Kidney epithelial cell (primary cell): ENCODE results near the gene ZNF808. TPM values are rescaled to one million over a fixed set of nuclear protein-coding genes. Genes with fewer than 3 reads are reported as not detected.
"Not testable (repeated sequence)": the region's sequence is repeated elsewhere in the genome, so short reads cannot be mapped to it uniquely, and the experiment has no call there.

Experiments used
- DNase-seq: peaks from one replicate; pipeline ENCODE4 v3.0.0-alpha.2; 2010; ENCODE audit warnings: low read depth
- H3K27me3 ChIP-seq: 2 replicates; pipeline ENCODE4 v1.6.0; 2011; ENCODE audit warnings: low read length; ENCODE audit not compliant: control insufficient read depth, insufficient read depth
- H3K36me3 ChIP-seq: 2 replicates; pipeline ENCODE4 v1.5.1; 2011; ENCODE audit warnings: low read length; ENCODE audit not compliant: control insufficient read depth, insufficient read depth
- H3K4me3 ChIP-seq: 2 replicates; pipeline ENCODE4 v1.5.1; 2011; ENCODE audit warnings: low read depth, mild to moderate bottlenecking, control low read depth, low read length
- total RNA-seq: library from RNA; depleted of rRNA; stranded (reverse); fragments of >200 nt; gene quantifications from 2 replicates; pipeline ENCODE4 v1.2.3, GENCODE V29; 2015
- TF ChIP-seq, protein P1 (sequence below): IDR thresholded peaks from 2 replicates; pipeline ENCODE4 v1.5.1; 2011; ENCODE audit warnings: mild to moderate bottlenecking, moderate library complexity, low read length, control low read depth, inconsistent platforms; ENCODE audit not compliant: insufficient read depth, poor library complexity, severe bottlenecking

ZNF808 gene
- total RNA-seq, 1 donor from 2014 or later: 15.0 TPM

DNA sequence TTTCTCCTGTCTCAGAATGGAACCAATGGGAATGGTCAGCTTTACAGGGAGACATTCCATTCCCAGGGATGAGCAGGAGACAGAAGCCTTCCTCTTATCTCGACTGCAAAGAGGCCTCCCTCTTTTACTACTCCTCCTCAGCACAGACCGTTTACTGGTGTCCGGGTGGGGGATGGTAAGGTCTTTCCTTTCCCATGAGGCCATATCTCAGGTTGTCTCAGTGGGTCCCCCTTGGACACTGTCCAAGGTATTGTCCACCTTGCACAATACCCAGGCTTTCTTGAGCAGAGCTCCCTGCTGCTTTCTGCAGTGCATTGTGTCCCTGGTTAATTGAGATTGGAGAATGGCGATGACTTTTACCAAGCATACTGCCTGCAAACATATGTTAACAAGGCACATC, 7.5 kb upstream of the ZNF808 start:
- no peaks in the 10 kb centered on the region for H3K27me3 ChIP-seq
- TF ChIP-seq, protein P1, sequence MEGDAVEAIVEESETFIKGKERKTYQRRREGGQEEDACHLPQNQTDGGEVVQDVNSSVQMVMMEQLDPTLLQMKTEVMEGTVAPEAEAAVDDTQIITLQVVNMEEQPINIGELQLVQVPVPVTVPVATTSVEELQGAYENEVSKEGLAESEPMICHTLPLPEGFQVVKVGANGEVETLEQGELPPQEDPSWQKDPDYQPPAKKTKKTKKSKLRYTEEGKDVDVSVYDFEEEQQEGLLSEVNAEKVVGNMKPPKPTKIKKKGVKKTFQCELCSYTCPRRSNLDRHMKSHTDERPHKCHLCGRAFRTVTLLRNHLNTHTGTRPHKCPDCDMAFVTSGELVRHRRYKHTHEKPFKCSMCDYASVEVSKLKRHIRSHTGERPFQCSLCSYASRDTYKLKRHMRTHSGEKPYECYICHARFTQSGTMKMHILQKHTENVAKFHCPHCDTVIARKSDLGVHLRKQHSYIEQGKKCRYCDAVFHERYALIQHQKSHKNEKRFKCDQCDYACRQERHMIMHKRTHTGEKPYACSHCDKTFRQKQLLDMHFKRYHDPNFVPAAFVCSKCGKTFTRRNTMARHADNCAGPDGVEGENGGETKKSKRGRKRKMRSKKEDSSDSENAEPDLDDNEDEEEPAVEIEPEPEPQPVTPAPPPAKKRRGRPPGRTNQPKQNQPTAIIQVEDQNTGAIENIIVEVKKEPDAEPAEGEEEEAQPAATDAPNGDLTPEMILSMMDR: no peak
- no peak overlapping the region for H3K4me3 ChIP-seq
- no peaks in the 10 kb centered on the region for H3K36me3 ChIP-seq
- no peak for DNase-seq

DNA sequence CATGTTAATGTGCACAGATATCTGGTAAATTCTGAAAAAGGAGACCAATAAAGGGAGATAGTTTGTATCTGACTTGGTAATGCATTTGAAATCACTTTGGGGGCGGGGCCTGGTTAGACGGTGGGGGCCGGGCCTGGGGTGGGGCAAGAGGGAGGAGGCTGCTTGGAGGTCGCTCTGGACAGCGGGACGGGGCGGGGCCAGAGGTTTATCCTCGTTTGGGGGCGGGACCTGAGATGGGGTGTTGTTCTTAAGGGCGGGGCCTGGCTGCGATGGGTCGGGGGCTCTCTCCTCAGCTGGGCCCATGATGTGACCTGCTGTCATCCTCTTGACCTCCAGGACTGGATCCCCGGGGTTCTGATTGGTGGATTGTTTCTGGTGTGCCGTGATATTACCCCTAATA, 4.9 kb upstream of the ZNF808 start:
- H3K36me3 ChIP-seq: no peaks in the 10 kb centered on the region
- no peak for DNase-seq
- H3K27me3 ChIP-seq: no peaks in the 10 kb centered on the region
- TF ChIP-seq, protein P1: no peak
- H3K4me3 ChIP-seq: no peak overlapping the region

DNA sequence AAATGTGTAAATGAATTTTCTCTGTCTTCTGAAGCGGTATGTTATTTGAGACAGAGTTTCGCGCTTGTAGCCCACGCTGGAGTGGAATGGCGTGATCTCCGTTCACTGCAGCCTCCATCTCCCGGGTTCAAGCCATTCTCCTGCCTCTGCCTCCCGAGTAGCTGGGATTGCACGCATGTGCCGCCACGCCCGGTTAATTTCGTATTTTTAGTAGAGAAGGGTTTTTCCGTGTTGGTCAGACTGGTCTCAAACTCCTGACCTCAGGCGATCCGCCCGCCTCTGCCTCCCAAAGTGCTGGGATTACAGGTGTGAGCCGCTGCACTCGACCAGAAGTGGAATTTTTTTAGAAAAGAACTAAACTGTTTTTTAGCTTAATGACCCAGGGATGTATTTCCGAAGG, 3.4 kb upstream of the ZNF808 start:
- Histone ChIP-seq H3K4me3 (no peak overlapping the region), H3K36me3 (no peaks in the 10 kb centered on the region), H3K27me3 (no peaks in the 10 kb centered on the region)
- no peak for DNase-seq
- TF ChIP-seq, protein P1: no peak

DNA sequence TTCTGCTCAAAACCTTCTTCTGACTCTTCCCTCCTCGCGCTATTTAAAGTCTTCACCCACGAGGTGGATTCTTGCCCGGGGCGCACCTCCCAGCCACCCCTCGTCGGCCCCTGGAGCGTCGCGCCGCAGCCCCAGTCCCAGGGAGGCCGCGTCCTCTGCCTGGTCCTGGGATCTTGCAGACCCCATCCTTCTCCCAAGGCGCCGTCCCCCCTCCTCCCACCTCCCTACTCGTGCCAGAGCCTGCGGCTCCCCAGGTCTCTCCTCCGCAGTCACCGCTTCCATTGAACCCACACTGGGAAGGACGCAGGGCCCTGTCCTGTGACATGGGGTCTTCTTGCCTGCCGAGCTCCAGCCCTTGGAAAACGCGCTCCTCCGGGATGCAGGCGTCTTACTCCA, 486 bp downstream of the ZNF808 start:
- H3K27me3 ChIP-seq: no peaks in the 10 kb centered on the region
- DNase-seq: no peak
- TF ChIP-seq, protein P1: no peak
- H3K36me3 ChIP-seq: no peaks in the 10 kb centered on the region
- peak overlapping the region; percentile 62 for H3K4me3 ChIP-seq

DNA sequence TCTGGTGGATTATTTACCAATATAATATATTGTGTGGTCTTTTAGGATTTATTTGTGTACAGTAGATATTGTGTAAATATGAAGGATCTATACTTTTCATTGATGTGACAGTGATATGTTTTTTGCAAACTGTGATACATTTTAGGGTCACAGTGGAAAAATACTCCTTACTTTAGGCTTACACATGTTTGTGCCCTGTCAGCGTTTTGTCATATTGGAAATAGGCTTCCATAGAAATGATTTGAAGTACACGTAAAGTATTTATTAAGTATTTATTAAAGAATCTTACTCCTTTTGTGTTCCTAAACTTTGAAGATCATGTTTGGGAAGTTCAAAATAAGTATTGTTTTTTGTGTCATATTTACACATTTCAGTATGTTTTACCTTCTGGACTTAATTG, 5.0 kb downstream of the ZNF808 start:
- Histone ChIP-seq H3K27me3 (no peaks in the 10 kb centered on the region), H3K4me3 (no peak overlapping the region), H3K36me3 (no peaks in the 10 kb centered on the region)
- no peak for DNase-seq
- TF ChIP-seq, protein P1: no peak

DNA sequence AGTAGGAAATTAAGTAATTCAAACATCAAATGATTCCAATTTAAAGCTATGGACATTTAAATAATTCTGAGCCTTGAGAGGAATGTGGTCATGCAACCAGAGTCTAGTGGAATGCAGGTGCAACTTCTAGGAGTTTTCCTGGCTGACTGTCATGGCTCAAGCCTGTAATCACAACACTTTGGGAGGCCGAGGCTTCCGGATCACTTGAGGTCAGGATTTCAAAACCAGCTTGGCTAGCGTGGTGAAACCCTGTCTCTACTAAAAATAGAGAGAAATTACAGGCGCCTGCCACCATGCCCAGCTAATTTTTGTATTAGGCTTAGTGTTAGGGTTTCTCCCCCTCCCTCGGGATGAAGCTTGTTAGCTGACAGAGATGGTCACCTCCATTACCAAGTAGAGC, 6.4 kb downstream of the ZNF808 start:
- Histone ChIP-seq H3K4me3 (no peak overlapping the region), H3K36me3 (no peaks in the 10 kb centered on the region), H3K27me3 (no peaks in the 10 kb centered on the region)
- no peak for DNase-seq
- TF ChIP-seq, protein P1: no peak

DNA sequence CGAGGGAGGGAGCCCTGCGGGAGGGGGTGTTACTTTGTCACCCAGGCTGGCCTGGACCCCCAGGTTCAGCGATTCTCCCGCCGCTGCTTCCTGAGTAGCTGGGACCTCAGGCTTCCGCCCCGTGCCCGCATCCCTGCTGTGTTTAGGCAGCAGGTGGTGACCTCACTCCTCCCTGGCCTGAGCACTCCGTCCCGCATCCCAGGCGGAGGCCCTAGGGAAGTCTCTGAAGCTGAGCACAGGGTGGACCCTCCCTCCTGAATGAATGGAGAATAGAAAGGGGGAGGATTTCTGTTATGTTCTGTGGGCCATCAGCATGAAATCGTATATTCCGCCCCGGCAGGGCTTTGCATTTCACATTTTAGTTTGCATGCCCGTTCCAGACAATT, 7.9 kb downstream of the ZNF808 start:
- not testable (repeated sequence) for H3K27me3 ChIP-seq, DNase-seq, H3K36me3 ChIP-seq
- peak overlapping the region; percentile 56 for H3K4me3 ChIP-seq
